Measurements from ENCODE around the gene VAMP5.
"Not testable (repeated sequence)": the region's sequence is repeated elsewhere in the genome, so short reads cannot be mapped to it uniquely, and the experiment has no call there.

The VAMP5 gene

GRCh38 chr2:85601771-85602475, 17.7 kb downstream of the VAMP5 start:
- peak in 1 of 2 experiments; percentile 46 for DNase-seq

GRCh38 chr2:85602476-85603234, 18.4 kb downstream of the VAMP5 start, which contains the start of gene TMEM150A:
TSS of gene TMEM150A (minus strand) at chr2:85602698. CDS start at chr2:85601948, 750 bp downstream.
- DNase-seq, result peak; percentile 81 to 88

GRCh38 chr2:85604133-85604444, 19.9 kb downstream of the VAMP5 start:
- not testable (repeated sequence) for DNase-seq

- no peak for DNase-seq
Observed at GRCh38 chr2:85604568-85605339, 20.5 kb downstream of the VAMP5 start.

GRCh38 chr2:85605406-85606115, 21.3 kb downstream of the VAMP5 start:
- DNase-seq, result no peak

- no peak for DNase-seq
Observed at GRCh38 chr2:85606116-85606455, 21.9 kb downstream of the VAMP5 start.

DNA sequence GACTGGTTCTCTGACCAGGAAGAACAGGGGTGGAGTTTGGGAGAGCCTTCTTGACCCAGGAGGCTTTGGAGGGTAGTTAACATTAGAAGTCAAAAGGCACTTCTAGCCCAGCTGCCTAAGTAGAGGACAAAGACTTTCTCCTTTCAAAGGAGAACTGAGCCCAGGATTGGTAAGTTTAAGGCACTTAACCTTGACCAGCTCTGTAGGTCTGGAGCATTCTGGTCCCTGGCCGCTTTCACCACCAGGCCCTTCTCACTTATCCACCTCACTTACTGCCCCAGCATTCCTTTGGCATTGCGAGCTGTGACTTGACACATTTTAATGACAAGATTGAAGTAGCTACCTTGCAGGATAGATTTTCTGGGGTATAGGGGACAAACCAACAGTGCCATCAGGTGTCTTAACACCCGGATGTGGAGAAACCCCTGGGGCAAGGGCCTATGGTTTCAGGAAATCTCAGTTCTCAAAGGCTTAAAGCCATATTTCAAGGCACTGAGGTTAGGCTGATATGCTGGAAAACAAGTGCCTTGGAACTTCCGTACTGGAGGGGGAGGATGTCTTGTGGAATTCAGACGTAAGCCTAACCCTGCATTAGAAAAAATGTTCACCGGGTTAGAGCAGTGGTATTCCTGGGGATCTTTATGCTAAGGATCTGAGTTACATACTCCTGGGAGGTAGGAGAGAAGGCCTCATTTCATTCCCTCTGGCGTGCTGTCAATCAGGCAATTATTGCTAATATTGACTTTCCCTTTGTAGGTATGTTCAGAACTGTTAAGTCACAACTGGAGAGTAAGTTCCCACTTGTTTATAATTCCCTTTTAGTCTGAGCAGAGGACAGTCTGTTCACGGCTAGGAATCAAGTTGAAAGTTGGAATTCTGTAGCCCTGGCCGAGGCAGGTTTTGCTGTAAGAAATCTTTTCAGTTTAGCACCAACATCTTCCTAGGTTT, 23.3 kb downstream of the VAMP5 start:
- DNase-seq, result no peak

- DNase-seq, result no peak
Observed at GRCh38 chr2:85611217-85611704, 27.0 kb downstream of the VAMP5 start.

GRCh38 chr2:85611705-85612587, 27.7 kb downstream of the VAMP5 start, which contains the start of gene C2orf68:
TSS of gene C2orf68 (minus strand) at chr2:85612066. CDS start at chr2:85611984, 82 bp downstream.
- DNase-seq, result peak; percentile 69 to 81

- peak in 1 of 2 experiments; percentile 47 for DNase-seq
Observed at GRCh38 chr2:85613717-85614515, 29.7 kb downstream of the VAMP5 start.

DNA sequence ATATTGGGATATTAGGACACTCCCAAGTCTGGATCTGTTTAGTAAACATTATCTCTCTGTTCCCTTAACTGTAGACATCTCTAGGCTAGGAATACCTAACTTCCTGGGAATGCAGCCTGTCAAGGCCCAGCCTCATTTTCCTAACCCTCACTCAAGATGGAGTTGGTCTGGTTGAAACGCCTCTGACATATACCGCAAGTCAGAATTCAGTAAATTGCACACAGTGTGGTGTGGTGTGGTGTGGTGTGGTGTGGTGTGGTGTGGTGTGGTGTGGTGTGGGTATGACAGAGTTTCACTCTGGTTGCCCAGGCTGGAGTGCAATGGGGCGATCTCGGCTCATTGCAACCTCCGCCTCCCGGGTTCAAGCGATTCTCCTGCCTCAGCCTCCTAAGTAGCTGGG, 30.5 kb downstream of the VAMP5 start:
- not testable (repeated sequence) for DNase-seq

- DNase-seq, result no peak
Observed at GRCh38 chr2:85615413-85615728, 31.1 kb downstream of the VAMP5 start.

- not testable (repeated sequence) for DNase-seq
Observed at GRCh38 chr2:85617723-85618122, 33.5 kb downstream of the VAMP5 start.

DNA sequence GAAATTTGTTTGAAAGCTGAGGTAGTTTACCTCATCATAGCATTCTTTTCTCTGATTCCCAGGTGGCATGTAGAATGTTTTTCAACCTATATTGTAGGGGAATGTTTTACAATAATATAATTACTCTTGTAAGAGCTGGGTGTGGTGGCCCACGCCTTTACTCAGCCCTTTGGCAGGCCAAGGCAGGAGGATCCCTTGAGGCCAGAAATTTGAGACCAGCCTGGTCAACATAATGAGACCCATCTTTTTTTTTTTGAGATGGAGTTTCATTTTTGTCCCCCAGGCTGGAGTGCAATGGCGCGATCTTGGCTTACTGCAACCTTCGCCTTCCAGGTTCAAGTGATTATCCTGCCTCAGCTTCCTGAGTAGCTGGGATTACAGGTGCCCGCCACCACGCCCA, 35.4 kb downstream of the VAMP5 start:
- no peak for DNase-seq

- DNase-seq, result no peak
Observed at GRCh38 chr2:85621338-85621737, 37.1 kb downstream of the VAMP5 start.

DNA sequence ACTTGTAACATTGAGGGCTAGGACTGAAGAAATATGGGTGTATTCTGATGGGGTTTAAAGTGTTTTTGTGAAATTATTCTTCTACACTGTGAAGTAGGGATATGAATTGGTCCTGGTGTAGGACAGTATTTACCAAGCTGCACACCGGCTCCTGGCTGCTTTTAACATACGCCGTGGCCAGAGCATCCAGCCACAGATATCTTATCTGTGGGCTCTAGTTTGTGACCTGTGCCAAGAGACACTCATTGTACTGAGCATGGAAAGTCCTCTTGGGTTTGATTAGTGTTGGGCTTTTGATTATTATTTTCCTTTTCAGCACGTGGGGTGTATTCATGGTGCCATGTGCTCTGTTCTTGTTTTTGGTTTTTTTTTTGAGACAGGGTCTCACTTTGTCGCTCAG, 39.8 kb downstream of the VAMP5 start:
- no peak for DNase-seq

- no peak for DNase-seq
Observed at GRCh38 chr2:85628658-85629057, 44.4 kb downstream of the VAMP5 start.

- no peak for DNase-seq
Observed at GRCh38 chr2:85631316-85631715, 47.1 kb downstream of the VAMP5 start.

- DNase-seq, result no peak
Observed at GRCh38 chr2:85635011-85635410, 50.8 kb downstream of the VAMP5 start.

GRCh38 chr2:85635636-85636035, 51.4 kb downstream of the VAMP5 start:
- DNase-seq, result no peak
